Endothelial cell of umbilical vein (primary cell): ENCODE data around the gene GLYATL1. TPM values are rescaled to one million over a fixed set of nuclear protein-coding genes. Genes with fewer than 3 reads are reported as not detected.

Experiments
- BruUV-seq: library from RNA; stranded (reverse); fragments of 400-500 nt; replicated peaks from 2 replicates; lab custom pipeline; 2021; lab: Mats Ljungman, UMichigan
- CTCF ChIA-PET: fragments of 300-600, 350-600 bp; sonication (Branson Sonifier 250); formaldehyde crosslinking; loops from one replicate; lab custom pipeline; 2021; ENCODE audit warnings: antibody characterized with exemption, inconsistent platforms; lab: Charles Lee
- POLR2A ChIA-PET: fragments of 300-600, 350-600 bp; sonication (Branson Sonifier 250); formaldehyde crosslinking; loops from one replicate; lab custom pipeline; 2021; ENCODE audit warnings: antibody characterized with exemption, inconsistent platforms; lab: Charles Lee
- DNase-seq: peaks from one replicate; pipeline ENCODE4 v3.0.0-alpha.2; 2011; ENCODE audit warnings: low read depth, low spot score
- FAIRE-seq: peaks from 2 replicates; lab custom pipeline; 2011; peaks lifted over from hg19 to GRCh38; lab: Jason Lieb, UNC
- H2AFZ ChIP-seq: 2 replicates; pipeline ENCODE4 v1.6.0; 2012; ENCODE audit warnings: low read depth, low read length, control low read depth, inconsistent platforms
- H3K27ac ChIP-seq: 2 replicates; pipeline ENCODE4 v1.5.1; 2011; ENCODE audit warnings: low read depth, mild to moderate bottlenecking, control low read depth, low read length, moderate library complexity; ENCODE audit not compliant: insufficient read depth
- H3K27me3 ChIP-seq, 2 experiments: 2 replicates each; pipeline versions ENCODE4 v1.6.0 to v1.6.1; 2011; ENCODE audit warnings: low read length in 2 of 2, mixed read lengths in 1 of 2; ENCODE audit not compliant: control insufficient read depth in 2 of 2, insufficient read depth in 2 of 2
- H3K36me3 ChIP-seq, 2 experiments: 2 replicates in 1 of 2; 3 replicates in 1 of 2; pipeline ENCODE4 v1.5.1; 2011; ENCODE audit warnings: low read length in 2 of 2, mild to moderate bottlenecking in 1 of 2, moderate library complexity in 1 of 2; ENCODE audit not compliant: control insufficient read depth in 2 of 2, insufficient read depth in 2 of 2; ENCODE audit errors: extremely low read depth in 1 of 2
- H3K4me1 ChIP-seq: 3 replicates; pipeline ENCODE4 v1.5.1; 2011; ENCODE audit warnings: mild to moderate bottlenecking, low read length; ENCODE audit not compliant: control insufficient read depth, insufficient read depth; ENCODE audit errors: extremely low read depth
- H3K4me2 ChIP-seq: 2 replicates; pipeline ENCODE4 v1.6.1; 2011; ENCODE audit warnings: low read length, control low read depth, mixed read lengths; ENCODE audit not compliant: insufficient read depth
- H3K4me3 ChIP-seq, 3 experiments: fragments of 200-600 bp in 1 of 3; sonication (generic), shearing (Covaris generic) in 1 of 3; replicated peaks in 1 of 3; 2 replicates each; pipeline ENCODE4 v1.5.1; 2011 to 2016; ENCODE audit warnings: control low read depth in 3 of 3, low read length in 3 of 3, mild to moderate bottlenecking in 2 of 3, inconsistent platforms in 1 of 3, low read depth in 1 of 3, moderate library complexity in 1 of 3; ENCODE audit not compliant: insufficient read depth in 1 of 3
- H3K79me2 ChIP-seq: 2 replicates; pipeline ENCODE4 v1.6.0; 2012; ENCODE audit warnings: low read length, inconsistent platforms; ENCODE audit not compliant: control insufficient read depth, insufficient read depth
- H3K9ac ChIP-seq: replicated peaks from 2 replicates; pipeline ENCODE3; 2011; ENCODE audit warnings: low read length, control low read depth; ENCODE audit not compliant: insufficient read depth; ENCODE audit errors: extremely low read depth
- H3K9me1 ChIP-seq: replicated peaks from 3 replicates; pipeline ENCODE4 v1.6.0; 2011; ENCODE audit warnings: mild to moderate bottlenecking, low read length; ENCODE audit not compliant: control insufficient read depth, insufficient read depth; ENCODE audit errors: extremely low read depth
- H3K9me3 ChIP-seq: replicated peaks from 2 replicates; pipeline ENCODE4 v1.5.1; 2012; ENCODE audit warnings: low read length, inconsistent platforms; ENCODE audit not compliant: control insufficient read depth, insufficient read depth
- H4K20me1 ChIP-seq: replicated peaks from 2 replicates; pipeline ENCODE3; 2011; ENCODE audit warnings: mild to moderate bottlenecking, low read length; ENCODE audit not compliant: control insufficient read depth, insufficient read depth; ENCODE audit errors: extremely low read depth
- EZH2 ChIP-seq: IDR thresholded peaks from 2 replicates; pipeline ENCODE4 v1.6.1; 2012; ENCODE audit warnings: borderline replicate concordance, low read depth, mild to moderate bottlenecking, moderate library complexity, low read length, inconsistent platforms; ENCODE audit not compliant: severe bottlenecking
- FOS ChIP-seq: IDR thresholded peaks from 2 replicates; pipeline ENCODE4 v1.6.1; 2011; ENCODE audit warnings: mild to moderate bottlenecking, low read length, moderate library complexity, borderline replicate concordance; ENCODE audit not compliant: insufficient read depth
- GATA2 ChIP-seq: IDR thresholded peaks from 2 replicates; pipeline ENCODE4 v1.7.0; 2011; ENCODE audit warnings: low read depth, mild to moderate bottlenecking, moderate library complexity, mixed read lengths, low read length; ENCODE audit not compliant: insufficient read length, insufficient read depth
- JUN ChIP-seq: IDR thresholded peaks from 2 replicates; pipeline ENCODE4 v1.6.1; 2011; ENCODE audit warnings: borderline replicate concordance, low read depth; ENCODE audit not compliant: insufficient read length, insufficient read depth
- MYC ChIP-seq: IDR thresholded peaks from one replicate; pipeline ENCODE4 v1.6.1; 2011; ENCODE audit warnings: mild to moderate bottlenecking, low read depth, low read length
- POLR2A ChIP-seq: IDR thresholded peaks from 2 replicates; pipeline ENCODE4 v1.6.1; 2012; ENCODE audit warnings: low read depth, mild to moderate bottlenecking, control low read depth, low read length
- POLR2AphosphoS5 ChIP-seq: IDR thresholded peaks from 2 replicates; pipeline ENCODE4 v1.6.1; 2012; ENCODE audit warnings: low read depth, mild to moderate bottlenecking, control low read depth, low read length, moderate library complexity; ENCODE audit not compliant: insufficient read depth
- dilution Hi-C: fragments of 300-500 bp; cut with MboI; formaldehyde crosslinking; loops from one replicate; pipeline ENCODE4 v1.15.0; 2019; ENCODE audit warnings: low sequenced_read_pairs; ENCODE audit not compliant: extremely low pct_ligation_motif_present
- intact Hi-C: fragments of 100-400 bp; cut with micrococcal nuclease; formaldehyde crosslinking; loops from one replicate; pipeline ENCODE4 v1.10.0; 2022
- polyA plus RNA-seq, 4 experiments: library from polyadenylated mRNA; depleted of rRNA in 3 of 4; stranded (reverse) in 3 of 4; unstranded in 1 of 4; fragments of >200 nt; gene quantifications; 2 replicates each; pipeline versions ENCODE4 v1.2.1 to v1.2.3, GENCODE V29; 2011 to 2012; ENCODE audit warnings: missing spikeins in 1 of 4
- total RNA-seq: library from RNA; stranded (reverse); gene quantifications from 2 replicates; pipeline ENCODE4 v1.2.3, GENCODE V29; 2021
- TF ChIP-seq, protein P1 (sequence below), 2 donors: IDR thresholded peaks; 1 replicate in 1 of 2; 2 replicates in 1 of 2; pipeline ENCODE4 v1.5.1; 2011; ENCODE audit warnings: low read length in 2 of 2, mild to moderate bottlenecking in 2 of 2, moderate library complexity in 2 of 2, control low read depth in 1 of 2, inconsistent platforms in 1 of 2, low read depth in 1 of 2; ENCODE audit not compliant: insufficient read depth in 1 of 2; ENCODE audit errors: extremely low read depth in 1 of 2
- TF ChIP-seq, protein P2 (sequence below): IDR thresholded peaks from 2 replicates; pipeline ENCODE4 v1.6.1; 2011; ENCODE audit not compliant: insufficient read depth, insufficient read length

The GLYATL1 gene
- total and polyA plus RNA-seq, 2 donors (not counting 3 experiments of a cell fraction or from before 2014, with no cell fraction given) = not detected

DNA sequence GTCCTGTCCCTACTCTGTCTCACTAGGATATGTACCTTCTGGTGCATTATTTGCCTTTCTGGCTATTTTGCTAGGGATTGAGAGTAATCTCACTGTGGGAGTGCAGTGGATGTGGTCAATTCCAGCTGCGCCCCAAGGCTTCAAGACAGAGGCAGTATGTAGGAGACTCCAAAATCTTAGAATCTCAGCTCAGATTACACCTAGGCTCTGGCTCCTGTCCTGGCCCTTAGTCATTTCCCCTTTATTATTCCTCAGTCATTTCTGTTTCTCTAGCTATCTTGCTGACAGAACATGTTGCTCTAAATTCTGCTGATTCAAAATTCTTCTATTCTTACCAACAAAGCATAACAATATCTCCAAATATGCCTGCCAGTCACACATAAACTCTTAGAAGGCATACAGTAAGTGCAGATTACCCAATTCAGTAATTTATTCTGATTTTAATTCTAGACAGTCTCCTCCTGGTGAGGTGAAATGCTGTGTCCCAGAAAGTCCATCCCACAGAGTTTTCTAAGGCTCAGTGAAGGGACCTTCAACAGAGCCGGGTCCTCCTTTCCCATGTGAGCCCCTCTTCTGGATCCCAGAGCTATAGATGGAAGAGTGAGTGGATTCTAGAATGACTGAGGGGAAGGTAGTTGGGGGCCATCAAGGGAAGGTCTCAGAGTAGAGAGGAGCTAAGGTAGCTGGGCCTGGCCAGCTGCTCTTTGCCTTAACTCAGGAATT is 24.3 kb upstream of the GLYATL1 start:
- no peaks in the 10 kb centered on the region for H3K36me3 ChIP-seq
- dilution Hi-C loops = no loop called here
- DNase-seq (no peak), FAIRE-seq (no peak)
- TF ChIP-seq, protein P1, sequence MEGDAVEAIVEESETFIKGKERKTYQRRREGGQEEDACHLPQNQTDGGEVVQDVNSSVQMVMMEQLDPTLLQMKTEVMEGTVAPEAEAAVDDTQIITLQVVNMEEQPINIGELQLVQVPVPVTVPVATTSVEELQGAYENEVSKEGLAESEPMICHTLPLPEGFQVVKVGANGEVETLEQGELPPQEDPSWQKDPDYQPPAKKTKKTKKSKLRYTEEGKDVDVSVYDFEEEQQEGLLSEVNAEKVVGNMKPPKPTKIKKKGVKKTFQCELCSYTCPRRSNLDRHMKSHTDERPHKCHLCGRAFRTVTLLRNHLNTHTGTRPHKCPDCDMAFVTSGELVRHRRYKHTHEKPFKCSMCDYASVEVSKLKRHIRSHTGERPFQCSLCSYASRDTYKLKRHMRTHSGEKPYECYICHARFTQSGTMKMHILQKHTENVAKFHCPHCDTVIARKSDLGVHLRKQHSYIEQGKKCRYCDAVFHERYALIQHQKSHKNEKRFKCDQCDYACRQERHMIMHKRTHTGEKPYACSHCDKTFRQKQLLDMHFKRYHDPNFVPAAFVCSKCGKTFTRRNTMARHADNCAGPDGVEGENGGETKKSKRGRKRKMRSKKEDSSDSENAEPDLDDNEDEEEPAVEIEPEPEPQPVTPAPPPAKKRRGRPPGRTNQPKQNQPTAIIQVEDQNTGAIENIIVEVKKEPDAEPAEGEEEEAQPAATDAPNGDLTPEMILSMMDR (IDR thresholded peaks at IDR 0.05; ENCODE audit: extremely low read depth in 1 of 2, insufficient read depth in 1 of 2, low read depth in 1 of 2, low read length in 2 of 2) = no peak
- no peak for TF ChIP-seq FOS
- TF ChIP-seq MYC = no peak
- no peak for TF ChIP-seq POLR2A
- no peak for TF ChIP-seq EZH2
- TF ChIP-seq POLR2AphosphoS5 = no peak
- no peak for TF ChIP-seq GATA2
- TF ChIP-seq, protein P2, sequence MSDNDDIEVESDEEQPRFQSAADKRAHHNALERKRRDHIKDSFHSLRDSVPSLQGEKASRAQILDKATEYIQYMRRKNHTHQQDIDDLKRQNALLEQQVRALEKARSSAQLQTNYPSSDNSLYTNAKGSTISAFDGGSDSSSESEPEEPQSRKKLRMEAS = no peak
- TF ChIP-seq JUN = no peak
- no peaks in the 10 kb centered on the region for H3K9me1 ChIP-seq
- no peak overlapping the region for H2AFZ ChIP-seq
- H3K27me3 ChIP-seq = no peaks in the 10 kb centered on the region
- no peaks in the 10 kb centered on the region for H3K79me2 ChIP-seq
- ChIA-PET CTCF (no interaction called here), POLR2A (no interaction called here)
- no peak overlapping the region for H3K4me2 ChIP-seq
- intact Hi-C loops = no loop called here
- H4K20me1 ChIP-seq = no peaks in the 10 kb centered on the region
- H3K4me1 ChIP-seq = no peaks in the 10 kb centered on the region
- no peaks in the 10 kb centered on the region for H3K9me3 ChIP-seq
- no peak overlapping the region for H3K9ac ChIP-seq
- no peak overlapping the region for H3K27ac ChIP-seq
- no peak overlapping the region for H3K4me3 ChIP-seq
- BruUV-seq = no TSS peak
